MM.1S (cell line): ENCODE measurements around the gene MUCL1.

Source experiments
- DNase-seq: peaks from one replicate; pipeline ENCODE4 v3.0.0-alpha.2; 2015
- H2AFZ ChIP-seq: fragments of 300-600 bp; sonication (generic); 2 replicates; pipeline ENCODE4 v1.6.0; 2016; ENCODE audit warnings: antibody characterized with exemption, low read length
- H3F3A ChIP-seq: fragments of 300-600 bp; sonication (generic); 2 replicates; pipeline ENCODE4 v1.6.1; 2016; ENCODE audit warnings: mild to moderate bottlenecking, antibody characterized with exemption, low read length, moderate library complexity, mixed read lengths; ENCODE audit not compliant: insufficient read depth
- H3K27ac ChIP-seq: fragments of 300-600 bp; sonication (generic); 2 replicates; pipeline ENCODE4 v1.5.1; 2016; ENCODE audit warnings: mild to moderate bottlenecking, low read length
- H3K27me3 ChIP-seq: fragments of 300-600 bp; sonication (generic); replicated peaks from 2 replicates; pipeline ENCODE4 v1.6.0; 2016; ENCODE audit warnings: low read length; ENCODE audit not compliant: insufficient read depth
- H3K36me3 ChIP-seq: fragments of 300-600 bp; sonication (generic); replicated peaks from 2 replicates; pipeline ENCODE4 v1.6.1; 2016; ENCODE audit warnings: mild to moderate bottlenecking, low read length, mixed read lengths; ENCODE audit not compliant: insufficient read depth
- H3K4me1 ChIP-seq: fragments of 300-600 bp; sonication (generic); 2 replicates; pipeline ENCODE4 v1.6.1; 2016; ENCODE audit warnings: low read length, mixed read lengths
- H3K4me2 ChIP-seq: fragments of 300-600 bp; sonication (generic); 2 replicates; pipeline ENCODE4 v1.6.0; 2016; ENCODE audit warnings: low read depth, low read length
- H3K4me3 ChIP-seq: fragments of 300-600 bp; sonication (generic); 2 replicates; pipeline ENCODE4 v1.5.1; 2016; ENCODE audit warnings: low read length, mixed read lengths
- H3K79me2 ChIP-seq: fragments of 300-600 bp; sonication (generic); 2 replicates; pipeline ENCODE4 v1.6.1; 2016; ENCODE audit warnings: mixed run types, low read length, mixed read lengths
- H3K9ac ChIP-seq: fragments of 300-600 bp; sonication (generic); 2 replicates; pipeline ENCODE4 v1.6.1; 2016; ENCODE audit warnings: low read length, mixed read lengths
- H3K9me2 ChIP-seq: fragments of 300-600 bp; sonication (generic); replicated peaks from 2 replicates; pipeline ENCODE4 v1.6.1; 2016; ENCODE audit warnings: mild to moderate bottlenecking, low read length, mixed read lengths; ENCODE audit not compliant: insufficient read depth
- H3K9me3 ChIP-seq: fragments of 300-600 bp; sonication (generic); replicated peaks from 2 replicates; pipeline ENCODE4 v1.6.1; 2016; ENCODE audit warnings: mild to moderate bottlenecking, low read length, mixed read lengths; ENCODE audit not compliant: insufficient read depth
- H4K20me1 ChIP-seq: fragments of 300-600 bp; sonication (generic); 2 replicates; pipeline ENCODE4 v1.6.1; 2016; ENCODE audit warnings: mild to moderate bottlenecking, low read length, moderate library complexity, mixed read lengths; ENCODE audit not compliant: insufficient read depth
- EZH2 ChIP-seq: fragments of 300-600 bp; sonication (generic); optimal IDR thresholded peaks from 2 replicates; pipeline ENCODE3; 2017; ENCODE audit warnings: low read depth, mild to moderate bottlenecking, antibody characterized with exemption, low read length, mixed read lengths
- EZH2phosphoT487 ChIP-seq: fragments of 300-600 bp; sonication (generic); IDR thresholded peaks from 2 replicates; pipeline ENCODE4 v1.6.1; 2018; ENCODE audit warnings: antibody characterized with exemption, low read length
- TF ChIP-seq, protein P1 (sequence below): fragments of 300-600 bp; sonication (generic); IDR thresholded peaks from 2 replicates; pipeline ENCODE4 v1.5.1; 2016; ENCODE audit warnings: antibody characterized with exemption, low read length, mixed read lengths

MUCL1 gene

DNA sequence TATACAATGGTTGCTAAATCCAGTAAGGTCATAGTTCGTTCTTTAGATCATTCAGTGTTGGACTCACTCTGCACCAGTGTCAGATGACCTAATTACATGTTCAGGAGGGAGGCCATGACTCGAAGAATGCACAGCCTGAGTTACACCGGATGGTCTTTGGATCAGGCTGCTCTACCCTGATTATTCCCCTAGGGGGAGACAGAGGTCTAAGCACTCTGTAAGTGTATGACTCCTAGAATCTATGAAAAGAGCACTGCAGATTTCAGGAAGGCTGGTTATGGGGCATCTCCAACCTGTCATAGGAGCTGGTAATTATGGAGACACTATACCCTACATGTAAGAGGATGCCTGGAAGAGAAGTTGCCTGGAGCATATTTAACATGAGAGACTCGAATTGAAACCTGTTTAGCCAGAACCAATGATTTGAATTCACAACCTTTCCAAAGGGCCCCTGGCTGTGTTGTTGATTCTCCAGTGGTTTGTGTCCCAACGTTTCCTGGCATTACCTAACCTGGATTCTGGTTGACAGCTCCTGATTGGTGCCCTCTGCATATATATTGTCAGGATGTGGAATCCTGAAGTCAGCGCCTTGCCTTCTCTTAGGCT, at the start of gene MUCL1:
MUCL1 (plus strand) TSS at position 584 of the 606 bp plus-strand sequence. CDS start 67 bp downstream, outside the sequence.
- Histone ChIP-seq H2AFZ (no peak within 1 kb of the TSS), H3K27me3 (no peaks in the 10 kb centered on the region), H3F3A (no peaks in the 10 kb centered on the region), H3K79me2 (no peaks in the 10 kb centered on the region), H3K4me3 (no peak within 1 kb of the TSS), H3K27ac (no peak within 1 kb of the TSS), H3K9me2 (no peaks in the 10 kb centered on the region), H4K20me1 (no peaks in the 10 kb centered on the region), H3K4me2 (no peak within 1 kb of the TSS), H3K9me3 (no peaks in the 10 kb centered on the region), H3K9ac (no peak within 1 kb of the TSS), H3K4me1 (no peaks in the 10 kb centered on the region), H3K36me3 (no peaks in the 10 kb centered on the region)
- peak; percentile 76 for DNase-seq
- TF ChIP-seq, protein P1, sequence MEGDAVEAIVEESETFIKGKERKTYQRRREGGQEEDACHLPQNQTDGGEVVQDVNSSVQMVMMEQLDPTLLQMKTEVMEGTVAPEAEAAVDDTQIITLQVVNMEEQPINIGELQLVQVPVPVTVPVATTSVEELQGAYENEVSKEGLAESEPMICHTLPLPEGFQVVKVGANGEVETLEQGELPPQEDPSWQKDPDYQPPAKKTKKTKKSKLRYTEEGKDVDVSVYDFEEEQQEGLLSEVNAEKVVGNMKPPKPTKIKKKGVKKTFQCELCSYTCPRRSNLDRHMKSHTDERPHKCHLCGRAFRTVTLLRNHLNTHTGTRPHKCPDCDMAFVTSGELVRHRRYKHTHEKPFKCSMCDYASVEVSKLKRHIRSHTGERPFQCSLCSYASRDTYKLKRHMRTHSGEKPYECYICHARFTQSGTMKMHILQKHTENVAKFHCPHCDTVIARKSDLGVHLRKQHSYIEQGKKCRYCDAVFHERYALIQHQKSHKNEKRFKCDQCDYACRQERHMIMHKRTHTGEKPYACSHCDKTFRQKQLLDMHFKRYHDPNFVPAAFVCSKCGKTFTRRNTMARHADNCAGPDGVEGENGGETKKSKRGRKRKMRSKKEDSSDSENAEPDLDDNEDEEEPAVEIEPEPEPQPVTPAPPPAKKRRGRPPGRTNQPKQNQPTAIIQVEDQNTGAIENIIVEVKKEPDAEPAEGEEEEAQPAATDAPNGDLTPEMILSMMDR: peak; percentile 93
- no peak for TF ChIP-seq EZH2phosphoT487
- no peak for TF ChIP-seq EZH2

DNA sequence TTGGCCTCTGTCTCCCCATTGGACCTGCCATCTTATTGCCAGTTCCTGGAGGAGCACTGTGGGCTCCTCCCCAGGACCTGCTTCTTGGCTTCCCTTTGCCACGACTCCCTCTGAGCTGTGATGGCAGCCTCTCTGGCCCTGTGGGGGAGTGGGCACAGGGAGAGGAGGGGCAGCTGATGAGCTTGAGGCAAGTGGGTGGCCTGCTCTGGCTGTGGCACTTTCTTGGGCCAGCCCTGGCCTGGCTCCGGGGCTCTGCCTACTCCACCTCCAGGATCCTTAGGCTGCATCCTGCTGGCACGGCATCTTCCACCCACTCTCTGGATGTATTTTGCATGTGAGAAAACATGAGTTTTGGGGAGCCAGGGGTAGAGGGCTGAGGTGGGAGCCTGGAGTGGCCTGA, 32.6 kb upstream of the MUCL1 start:
- no peak overlapping the region for H3K4me2 ChIP-seq
- H3K79me2 ChIP-seq: no peaks in the 10 kb centered on the region
- no peak overlapping the region for H3K27ac ChIP-seq
- no peaks in the 10 kb centered on the region for H3K9me2 ChIP-seq
- H3K9me3 ChIP-seq: no peaks in the 10 kb centered on the region
- no peak overlapping the region for H3K4me3 ChIP-seq
- DNase-seq: no peak
- no peaks in the 10 kb centered on the region for H3K36me3 ChIP-seq
- no peak overlapping the region for H2AFZ ChIP-seq
- H3K9ac ChIP-seq: no peak overlapping the region
- TF ChIP-seq, protein P1: no peak
- no peak for TF ChIP-seq EZH2
- TF ChIP-seq EZH2phosphoT487: no peak
- H3F3A ChIP-seq: no peaks in the 10 kb centered on the region
- H3K27me3 ChIP-seq: no peaks in the 10 kb centered on the region
- H4K20me1 ChIP-seq: no peaks in the 10 kb centered on the region
- no peaks in the 10 kb centered on the region for H3K4me1 ChIP-seq

DNA sequence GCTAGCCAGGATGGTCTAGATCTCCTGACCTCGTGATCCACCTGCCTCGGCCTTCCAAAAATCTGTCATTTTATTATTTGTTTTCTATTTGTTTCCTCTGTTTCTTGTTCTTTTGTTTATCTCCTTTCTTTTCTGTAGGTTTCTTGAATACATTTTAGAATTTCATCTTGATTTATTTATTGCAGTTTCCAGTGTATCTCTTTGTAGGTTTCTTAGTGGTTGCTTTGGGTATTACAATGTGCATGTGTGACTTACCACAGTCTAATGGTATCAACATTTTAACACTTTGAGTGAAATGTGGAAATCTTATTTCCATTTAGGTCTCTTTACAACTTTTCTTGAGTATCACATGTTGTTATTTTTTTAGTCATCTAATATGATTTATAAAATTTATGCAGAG, 29.9 kb upstream of the MUCL1 start:
- Histone ChIP-seq H3K27ac (no peak overlapping the region), H3K27me3 (no peaks in the 10 kb centered on the region), H3F3A (no peaks in the 10 kb centered on the region), H3K4me3 (no peak overlapping the region), H3K4me2 (no peak overlapping the region), H3K79me2 (no peaks in the 10 kb centered on the region), H3K9me3 (no peaks in the 10 kb centered on the region), H3K9ac (no peak overlapping the region), H3K9me2 (no peaks in the 10 kb centered on the region), H3K36me3 (no peaks in the 10 kb centered on the region), H3K4me1 (no peaks in the 10 kb centered on the region), H2AFZ (no peak overlapping the region), H4K20me1 (no peaks in the 10 kb centered on the region)
- DNase-seq: no peak
- TF ChIP-seq EZH2phosphoT487 (no peak), EZH2 (no peak)
- TF ChIP-seq, protein P1: peak; percentile 37
